Fibroblast of peridontal ligament (primary cell): ENCODE results near the gene FLT4.

Experiments
- DNase-seq: peaks from one replicate; pipeline ENCODE4 v3.0.0-alpha.2; 2010; ENCODE audit errors: extremely low read depth

The FLT4 gene

GRCh38 chr5:180592176-180592575 lies 57.2 kb downstream of the FLT4 start:
- DNase-seq: no peak

GRCh38 chr5:180591311-180591887 lies 58.0 kb downstream of the FLT4 start, which contains the start of gene SCGB3A1:
Gene SCGB3A1, minus strand, starts transcription at chr5:180591499. Its CDS starts 37 bp downstream, at chr5:180591462.
- no peak for DNase-seq

GRCh38 chr5:180590543-180591310 lies 58.7 kb downstream of the FLT4 start:
- no peak for DNase-seq

- DNase-seq: no peak
Observed at GRCh38 chr5:180589771-180590542, 59.4 kb downstream of the FLT4 start.

- DNase-seq: no peak
Observed at GRCh38 chr5:180586870-180587269, 62.5 kb downstream of the FLT4 start.

DNA sequence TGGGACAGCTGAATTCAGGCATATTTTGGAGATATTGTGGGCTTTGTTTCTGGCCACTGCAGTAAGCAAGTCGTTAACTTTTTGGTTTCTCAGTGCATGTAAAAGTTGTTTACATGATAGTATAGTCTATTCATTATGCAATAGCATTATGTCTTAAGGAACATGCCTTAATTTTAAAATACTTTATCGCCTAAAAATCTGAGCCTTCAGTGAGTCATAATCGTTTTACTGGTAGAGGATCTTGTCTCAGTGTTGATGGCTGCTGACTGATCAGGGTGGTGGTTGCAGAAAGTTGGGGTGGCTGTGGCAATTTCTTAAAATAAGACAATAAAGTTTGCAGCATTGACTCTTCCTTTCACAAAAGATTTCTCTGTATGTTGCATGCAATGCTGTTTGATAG lies 63.2 kb downstream of the FLT4 start:
- no peak for DNase-seq

DNA sequence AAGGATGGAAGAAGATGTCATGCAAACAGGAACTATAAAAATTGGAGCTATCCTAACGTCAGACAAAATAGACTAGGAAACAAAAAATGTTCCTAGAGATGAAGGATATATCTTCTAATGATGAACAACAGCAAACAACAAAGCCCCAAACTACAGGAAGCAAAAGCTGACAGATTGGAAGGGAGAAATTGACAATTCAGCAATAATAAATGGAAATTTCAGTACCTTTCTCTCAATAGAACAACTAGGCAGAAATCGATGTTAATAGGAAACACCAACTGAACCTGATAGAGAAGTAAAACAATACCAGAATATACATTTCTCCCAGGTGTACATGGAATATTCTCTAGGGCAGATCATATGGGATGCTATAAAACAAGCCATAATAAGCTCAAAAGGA lies 65.7 kb downstream of the FLT4 start:
- DNase-seq: no peak

GRCh38 chr5:180580681-180581080 lies 68.7 kb downstream of the FLT4 start:
- DNase-seq: no peak

DNA sequence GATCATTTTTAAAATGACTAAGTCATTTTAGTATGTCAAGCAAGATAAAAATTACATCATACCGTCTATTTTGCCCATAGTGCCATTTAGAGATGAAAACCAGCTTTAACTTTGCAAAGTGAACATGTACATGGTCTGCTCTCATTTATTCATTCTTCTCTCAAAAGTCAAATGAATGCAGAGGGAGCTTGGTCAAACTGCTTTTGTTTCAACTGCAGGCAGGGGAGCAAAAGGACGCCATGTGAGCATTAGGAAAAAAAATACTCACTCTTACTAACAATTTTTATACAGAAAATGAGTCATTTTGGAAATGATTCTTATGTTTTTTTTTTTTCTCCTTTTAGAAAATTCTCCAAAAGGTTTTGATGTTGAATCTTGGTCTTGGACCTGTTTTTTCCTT lies 73.8 kb downstream of the FLT4 start:
- DNase-seq: peak; percentile 31

GRCh38 chr5:180568914-180569313 lies 80.5 kb downstream of the FLT4 start:
- DNase-seq: no peak

- DNase-seq: no peak
Observed at GRCh38 chr5:180563994-180564393, 85.4 kb downstream of the FLT4 start.

DNA sequence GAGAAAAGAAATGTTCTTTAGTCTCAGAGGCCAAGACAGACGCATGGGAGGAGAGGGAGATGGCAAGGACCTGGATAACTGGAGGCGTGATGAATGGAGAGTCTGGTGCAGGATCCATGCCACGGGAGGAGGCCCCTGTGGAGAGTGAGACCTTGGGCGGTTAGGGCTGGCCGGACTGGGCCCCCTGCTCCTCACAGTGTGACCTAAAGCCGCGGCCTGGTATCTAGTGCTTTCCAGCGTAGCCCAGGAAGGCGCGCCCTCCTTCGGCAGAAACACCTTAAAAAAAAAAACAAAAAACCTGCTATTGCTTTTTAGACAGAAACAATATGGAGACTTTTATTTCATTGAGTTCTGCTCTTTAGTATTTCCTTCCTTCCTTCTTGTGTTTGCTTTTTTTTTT lies 91.2 kb downstream of the FLT4 start:
- no peak for DNase-seq

- DNase-seq: peak; percentile 10
Observed at GRCh38 chr5:180557217-180557809, 92.1 kb downstream of the FLT4 start.

DNA sequence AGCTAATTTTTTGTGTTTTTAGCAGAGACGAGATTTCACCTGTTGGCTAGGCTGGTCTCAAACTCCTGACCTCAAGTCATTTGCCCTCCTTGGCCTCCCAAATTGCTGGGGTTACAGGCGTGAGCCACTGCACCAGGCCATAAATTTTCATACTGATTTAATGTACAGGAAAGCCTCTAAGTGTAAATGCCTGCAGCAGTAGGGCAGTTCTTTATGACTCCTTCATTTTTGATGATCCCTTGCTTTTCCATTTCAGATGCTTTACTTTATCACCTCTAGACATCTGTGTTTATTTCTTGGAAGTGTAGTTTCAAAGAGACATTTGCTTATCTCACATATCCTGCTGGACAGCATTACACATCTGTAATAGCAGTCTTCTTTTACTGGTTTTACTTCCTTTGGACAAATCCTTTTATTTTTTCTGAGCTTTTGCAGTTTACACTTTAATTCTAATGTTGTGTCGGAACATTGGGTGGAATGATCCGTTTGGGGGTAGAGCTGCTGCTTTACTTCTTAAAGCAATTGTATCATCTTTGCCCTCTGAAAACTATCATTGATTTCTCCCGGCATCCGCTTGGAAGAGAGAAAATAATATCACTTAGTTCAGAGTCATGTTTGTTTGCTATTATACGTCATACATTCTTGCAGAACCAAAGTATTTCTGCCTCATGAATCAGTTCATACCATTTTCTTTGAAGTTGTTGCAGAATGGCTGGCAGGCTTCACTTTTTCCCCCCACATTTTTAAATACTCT lies 94.1 kb downstream of the FLT4 start:
- DNase-seq: peak; percentile 63

- no peak for DNase-seq
Observed at GRCh38 chr5:180553530-180553929, 95.9 kb downstream of the FLT4 start.
